ENCODE data around the gene PRLH. TPM values are rescaled to one million over a fixed set of nuclear protein-coding genes. Genes with fewer than 3 reads are reported as not detected.

The PRLH gene
- total RNA-seq, 1 experiment from 2014 or later = not detected

DNA sequence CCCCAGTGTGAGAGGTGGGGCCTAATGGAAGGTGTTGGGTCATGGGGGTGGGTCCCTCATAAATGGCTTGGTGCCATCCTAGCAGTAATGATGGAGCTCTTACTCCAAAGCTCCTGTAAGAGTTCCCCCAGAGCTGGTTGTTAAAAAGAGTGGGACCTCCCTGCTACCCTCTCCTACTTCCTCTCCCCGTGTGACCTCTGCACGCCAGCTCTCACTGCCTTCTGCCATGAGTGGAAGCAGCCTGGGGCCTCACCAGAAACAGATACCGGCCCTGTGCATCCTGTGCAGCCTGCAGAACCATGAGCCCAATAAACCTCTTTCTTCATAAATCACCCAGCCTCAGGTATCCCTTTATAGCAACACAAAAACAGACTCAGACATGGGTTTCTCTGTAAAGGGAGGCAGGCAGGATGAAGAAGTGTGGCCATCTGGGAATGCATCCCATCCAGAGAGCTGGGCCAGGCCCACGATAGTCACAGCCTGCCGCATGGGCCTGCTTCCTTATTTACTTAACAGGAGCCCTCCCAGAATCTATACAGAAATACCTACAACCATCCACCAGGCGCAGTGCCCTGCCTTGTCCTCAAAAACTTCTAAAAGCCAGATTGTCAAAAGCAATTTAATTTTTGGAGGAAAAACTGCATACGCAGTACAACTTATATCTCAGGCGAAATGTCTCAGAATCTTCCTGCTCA is 7.5 kb downstream of the PRLH start:
- H3K4me3 ChIP-seq (ENCODE audit: low read depth, low read length, poor library complexity, severe bottlenecking) = no peak overlapping the region
- ChIA-PET CTCF (interaction anchor here (0.7 to 1.4 kb wide), 2 partner anchors 9 to 61 kb away, joined by 3 to 8 read pairs; no protein-coding TSS in a partner anchor), POLR2A (ENCODE audit: low non-redundant PET) (no interaction called here)
- no peaks in the 10 kb centered on the region for H3K4me1 ChIP-seq (ENCODE audit: insufficient read depth, low read length, poor library complexity, severe bottlenecking)
- TF ChIP-seq, protein P1, sequence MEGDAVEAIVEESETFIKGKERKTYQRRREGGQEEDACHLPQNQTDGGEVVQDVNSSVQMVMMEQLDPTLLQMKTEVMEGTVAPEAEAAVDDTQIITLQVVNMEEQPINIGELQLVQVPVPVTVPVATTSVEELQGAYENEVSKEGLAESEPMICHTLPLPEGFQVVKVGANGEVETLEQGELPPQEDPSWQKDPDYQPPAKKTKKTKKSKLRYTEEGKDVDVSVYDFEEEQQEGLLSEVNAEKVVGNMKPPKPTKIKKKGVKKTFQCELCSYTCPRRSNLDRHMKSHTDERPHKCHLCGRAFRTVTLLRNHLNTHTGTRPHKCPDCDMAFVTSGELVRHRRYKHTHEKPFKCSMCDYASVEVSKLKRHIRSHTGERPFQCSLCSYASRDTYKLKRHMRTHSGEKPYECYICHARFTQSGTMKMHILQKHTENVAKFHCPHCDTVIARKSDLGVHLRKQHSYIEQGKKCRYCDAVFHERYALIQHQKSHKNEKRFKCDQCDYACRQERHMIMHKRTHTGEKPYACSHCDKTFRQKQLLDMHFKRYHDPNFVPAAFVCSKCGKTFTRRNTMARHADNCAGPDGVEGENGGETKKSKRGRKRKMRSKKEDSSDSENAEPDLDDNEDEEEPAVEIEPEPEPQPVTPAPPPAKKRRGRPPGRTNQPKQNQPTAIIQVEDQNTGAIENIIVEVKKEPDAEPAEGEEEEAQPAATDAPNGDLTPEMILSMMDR (conservative IDR thresholded peaks at IDR 0.05; ENCODE audit: low read depth, low read length) = no peak
- no peak for TF ChIP-seq EZH2 (IDR thresholded peaks at IDR 0.05; ENCODE audit: borderline replicate concordance, low read depth, low read length, poor library complexity, severe bottlenecking)
- H3K9me3 ChIP-seq (ENCODE audit: low read depth, low read length, poor library complexity, severe bottlenecking) = no peaks in the 10 kb centered on the region
- no peaks in the 10 kb centered on the region for H3K27me3 ChIP-seq (replicated peaks; ENCODE audit: insufficient read depth, low read depth, low read length, poor library complexity)
- DNase-seq (ENCODE audit: low spot score) = no peak
- no TSS peak for BruUV-seq (replicated peaks)
- H3K36me3 ChIP-seq (ENCODE audit: insufficient read depth, low read length, poor library complexity, severe bottlenecking) = no peaks in the 10 kb centered on the region
- no peak overlapping the region for H3K27ac ChIP-seq (ENCODE audit: low read depth, low read length, poor library complexity, severe bottlenecking)
- intact Hi-C loops (cut with micrococcal nuclease; ENCODE audit: unreplicated experiment) = no loop called here

DNA sequence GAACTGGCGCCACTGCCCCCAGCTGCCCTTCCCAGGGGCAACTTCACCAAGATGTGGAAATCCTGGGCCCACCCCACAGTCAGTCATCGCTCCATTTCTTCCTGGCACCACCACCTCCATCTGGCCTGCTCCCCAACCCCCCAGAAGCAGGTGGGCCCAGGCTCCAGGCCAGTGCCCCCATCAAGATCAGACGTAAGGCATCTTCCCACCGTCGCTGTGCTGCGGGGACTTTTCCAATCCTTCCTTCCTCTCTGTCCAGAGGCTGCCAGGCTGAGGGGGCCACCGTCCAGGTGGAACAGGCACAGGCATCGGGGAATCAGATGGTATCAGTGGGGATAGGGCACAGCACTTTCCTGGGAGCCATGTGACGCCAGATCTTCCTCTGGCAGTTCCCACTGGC is 8.1 kb downstream of the PRLH start:
- H3K27ac ChIP-seq (ENCODE audit: low read depth, low read length, poor library complexity, severe bottlenecking) = no peak overlapping the region
- no peaks in the 10 kb centered on the region for H3K27me3 ChIP-seq (replicated peaks; ENCODE audit: insufficient read depth, low read depth, low read length, poor library complexity)
- DNase-seq (ENCODE audit: low spot score) = no peak
- no peaks in the 10 kb centered on the region for H3K9me3 ChIP-seq (ENCODE audit: low read depth, low read length, poor library complexity, severe bottlenecking)
- ChIA-PET CTCF (interaction anchor here (1.4 kb wide), 1 partner anchor 62 kb away, joined by 3 read pairs; no protein-coding TSS in a partner anchor), POLR2A (ENCODE audit: low non-redundant PET) (no interaction called here)
- no peak overlapping the region for H3K4me3 ChIP-seq (ENCODE audit: low read depth, low read length, poor library complexity, severe bottlenecking)
- intact Hi-C loops (cut with micrococcal nuclease; ENCODE audit: unreplicated experiment) = no loop called here
- no TSS peak for BruUV-seq (replicated peaks)
- no peaks in the 10 kb centered on the region for H3K36me3 ChIP-seq (ENCODE audit: insufficient read depth, low read length, poor library complexity, severe bottlenecking)
- TF ChIP-seq EZH2 (IDR thresholded peaks at IDR 0.05; ENCODE audit: borderline replicate concordance, low read depth, low read length, poor library complexity, severe bottlenecking) = no peak
- TF ChIP-seq, protein P1 (conservative IDR thresholded peaks at IDR 0.05; ENCODE audit: low read depth, low read length) = no peak
- no peaks in the 10 kb centered on the region for H3K4me1 ChIP-seq (ENCODE audit: insufficient read depth, low read length, poor library complexity, severe bottlenecking)

DNA sequence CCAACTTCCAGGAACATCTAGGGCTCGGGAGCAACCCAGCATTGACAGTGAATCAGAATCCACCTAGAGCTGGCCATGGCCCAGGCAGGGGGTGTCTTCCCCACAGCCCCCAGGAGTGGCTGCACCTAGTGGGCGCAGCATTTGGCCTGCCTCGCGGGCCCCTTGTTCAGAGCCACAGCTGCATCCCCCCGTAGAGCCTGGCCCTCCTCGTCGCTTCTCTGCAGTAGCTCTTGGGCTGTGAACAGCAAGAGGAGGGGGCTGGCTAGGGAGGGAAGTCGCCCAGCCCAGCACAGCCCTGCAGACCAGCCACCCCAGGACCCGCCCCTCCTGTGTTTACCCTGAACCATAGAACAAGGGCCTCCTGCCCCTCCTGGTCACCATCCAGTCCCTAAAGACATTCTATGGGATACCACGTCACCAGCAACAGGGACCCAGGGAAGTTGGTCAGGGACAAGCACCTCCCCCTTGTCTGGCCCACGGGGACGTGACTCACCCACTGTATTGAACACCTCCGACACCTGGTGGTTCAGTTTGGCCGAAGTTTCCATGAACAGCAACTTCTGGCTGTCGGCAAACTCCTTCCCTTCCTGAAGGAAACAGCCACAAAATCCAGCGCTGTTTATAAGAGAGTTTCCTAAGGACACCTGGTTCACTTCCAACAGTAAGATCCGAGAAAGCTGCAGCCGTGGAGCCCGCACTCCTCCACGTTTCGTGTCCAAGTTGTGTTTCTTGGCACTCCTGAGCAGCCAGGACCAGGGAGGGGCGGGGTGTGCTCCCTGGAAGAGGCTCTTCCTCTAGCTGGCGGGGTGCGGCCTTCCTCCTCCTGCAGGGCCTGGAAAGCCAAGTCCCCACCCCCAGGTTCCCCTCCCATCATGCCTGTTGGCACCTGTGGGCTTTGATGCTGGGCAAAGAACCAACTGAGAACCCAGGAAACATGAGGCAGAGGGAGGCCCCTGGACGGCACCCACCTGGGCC is 8.8 kb downstream of the PRLH start:
- ChIA-PET CTCF (no interaction called here), POLR2A (ENCODE audit: low non-redundant PET) (no interaction called here)
- no peak overlapping the region for H3K27ac ChIP-seq (ENCODE audit: low read depth, low read length, poor library complexity, severe bottlenecking)
- intact Hi-C loops (cut with micrococcal nuclease; ENCODE audit: unreplicated experiment) = no loop called here
- no peaks in the 10 kb centered on the region for H3K9me3 ChIP-seq (ENCODE audit: low read depth, low read length, poor library complexity, severe bottlenecking)
- DNase-seq (ENCODE audit: low spot score) = no peak
- no peak overlapping the region for H3K4me3 ChIP-seq (ENCODE audit: low read depth, low read length, poor library complexity, severe bottlenecking)
- TF ChIP-seq, protein P1 (conservative IDR thresholded peaks at IDR 0.05; ENCODE audit: low read depth, low read length) = no peak
- no peak for TF ChIP-seq EZH2 (IDR thresholded peaks at IDR 0.05; ENCODE audit: borderline replicate concordance, low read depth, low read length, poor library complexity, severe bottlenecking)
- H3K36me3 ChIP-seq (ENCODE audit: insufficient read depth, low read length, poor library complexity, severe bottlenecking) = no peaks in the 10 kb centered on the region
- H3K4me1 ChIP-seq (ENCODE audit: insufficient read depth, low read length, poor library complexity, severe bottlenecking) = no peaks in the 10 kb centered on the region
- no TSS peak for BruUV-seq (replicated peaks)
- H3K27me3 ChIP-seq (replicated peaks; ENCODE audit: insufficient read depth, low read depth, low read length, poor library complexity) = no peaks in the 10 kb centered on the region
